Activated T-cell treated with anti-CD3 and anti-CD28 coated beads for 24 hours (primary cell): Measurements from ENCODE around the gene RACGAP1.

Experiments
- DNase-seq: peaks from one replicate; pipeline ENCODE4 v3.0.0-alpha.2; 2020; ENCODE audit warnings: low read depth

The RACGAP1 gene

GRCh38 chr12:50025187-50026059, at the start of gene RACGAP1:
Gene RACGAP1, minus strand, starts transcription at chr12:50025494. Its CDS starts 8,779 bp downstream, at chr12:50016715.
- DNase-seq = peak; percentile 93

GRCh38 chr12:50073712-50074111, 48.4 kb upstream of the RACGAP1 start:
- no peak for DNase-seq

GRCh38 chr12:50073206-50073605, 47.9 kb upstream of the RACGAP1 start:
- no peak for DNase-seq

GRCh38 chr12:50072198-50072907, 47.1 kb upstream of the RACGAP1 start:
- no peak for DNase-seq

GRCh38 chr12:50070314-50071060, 45.2 kb upstream of the RACGAP1 start:
- peak; percentile 58 for DNase-seq

- DNase-seq = no peak
Observed at GRCh38 chr12:50069539-50069938, 44.2 kb upstream of the RACGAP1 start.

GRCh38 chr12:50069069-50069468, 43.8 kb upstream of the RACGAP1 start:
- no peak for DNase-seq

- no peak for DNase-seq
Observed at GRCh38 chr12:50066402-50066801, 41.1 kb upstream of the RACGAP1 start.

- DNase-seq = no peak
Observed at GRCh38 chr12:50065726-50066310, 40.5 kb upstream of the RACGAP1 start.

- DNase-seq = no peak
Observed at GRCh38 chr12:50062728-50063460, 37.6 kb upstream of the RACGAP1 start.

GRCh38 chr12:50061946-50062686, 36.8 kb upstream of the RACGAP1 start:
- no peak for DNase-seq

- DNase-seq = no peak
Observed at GRCh38 chr12:50061171-50061570, 35.9 kb upstream of the RACGAP1 start.

- no peak for DNase-seq
Observed at GRCh38 chr12:50060120-50060468, 34.8 kb upstream of the RACGAP1 start.

GRCh38 chr12:50059440-50060119, 34.3 kb upstream of the RACGAP1 start:
- DNase-seq = peak; percentile 51

- no peak for DNase-seq
Observed at GRCh38 chr12:50058743-50059312, 33.5 kb upstream of the RACGAP1 start.

GRCh38 chr12:50057896-50058670, 32.8 kb upstream of the RACGAP1 start:
- no peak for DNase-seq

- DNase-seq = peak; percentile 33
Observed at GRCh38 chr12:50057000-50057841, 31.9 kb upstream of the RACGAP1 start, which contains the start of gene ASIC1. Gene ASIC1, plus strand, starts transcription at chr12:50057596. Its CDS starts 1,171 bp downstream, at chr12:50058767.

GRCh38 chr12:50056639-50056976, 31.3 kb upstream of the RACGAP1 start:
- no peak for DNase-seq
